Stimulated activated effector memory CD8-positive, alpha-beta T cell treated with anti-CD3 and anti-CD28 coated beads, Interleukin-12 subunit alpha, Interleukin-12 subunit beta, amount 100 ng/mL, for 72 hours (primary cell): ENCODE measurements around the gene DDX1.
"Not testable (repeated sequence)": the region's sequence is repeated elsewhere in the genome, so short reads cannot be mapped to it uniquely, and the experiment has no call there.

Experiments used
- ATAC-seq: fragments of 150-1000 bp; cut with Tn5 transposase; 2 replicates; pipeline ENCODE4 v1.10.0; 2021
- DNase-seq, 2 donors: peaks; one replicate each; pipeline ENCODE4 v3.0.0; 2021 to 2022; ENCODE audit warnings: low spot score in 2 of 2
- H3K27ac Mint-ChIP-seq: one replicate; pipeline ENCODE4 v1.8.0; 2022; ENCODE audit warnings: mild to moderate bottlenecking, mixed read lengths
- H3K36me3 Mint-ChIP-seq: one replicate; pipeline ENCODE4 v1.8.0; 2022; ENCODE audit warnings: mild to moderate bottlenecking, mixed read lengths
- H3K4me1 Mint-ChIP-seq: one replicate; pipeline ENCODE4 v1.8.0; 2022; ENCODE audit warnings: mixed read lengths
- H3K4me3 Mint-ChIP-seq: one replicate; pipeline ENCODE4 v1.8.0; 2022; ENCODE audit warnings: mild to moderate bottlenecking, mixed read lengths
- H3K9me3 Mint-ChIP-seq: one replicate; pipeline ENCODE4 v1.8.0; 2022; ENCODE audit warnings: mixed read lengths

The DDX1 gene

DNA sequence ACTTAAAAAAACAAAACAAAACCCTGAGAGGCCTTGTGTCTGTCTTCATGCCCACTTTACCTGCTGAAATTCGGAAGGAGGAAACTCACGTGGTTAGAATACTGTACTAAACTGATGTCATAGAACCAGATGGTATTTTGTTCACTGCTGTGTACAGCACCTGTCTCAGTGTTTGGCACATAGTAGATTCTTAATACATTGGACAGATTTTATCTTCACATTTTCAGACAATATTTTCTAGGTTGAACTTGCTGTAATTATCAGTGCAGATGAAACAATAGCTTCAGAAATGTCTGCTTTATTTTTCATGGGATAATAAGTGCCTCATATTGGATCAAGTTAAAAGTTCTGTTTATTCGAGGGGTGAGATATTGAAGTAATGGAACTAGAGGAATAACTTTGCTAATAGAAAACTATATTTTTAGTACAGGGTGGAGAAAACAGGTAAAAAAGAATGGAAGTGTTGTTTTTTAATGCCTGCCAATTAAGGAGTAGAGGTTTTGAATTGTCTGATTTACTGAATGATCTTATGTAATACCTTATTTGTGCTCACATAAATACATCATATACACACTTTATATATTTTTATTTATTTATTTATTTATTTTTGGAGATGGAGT lies 23.7 kb downstream of the DDX1 start:
- no peak overlapping the region for H3K4me3 Mint-ChIP-seq
- peak overlapping the region; percentile 33 for H3K27ac Mint-ChIP-seq
- peaks cover 75% of the 10 kb centered on the region for H3K36me3 Mint-ChIP-seq
- H3K4me1 Mint-ChIP-seq: peaks cover 5% of the 10 kb centered on the region
- ATAC-seq (no peak), DNase-seq (no peak)
- no peaks in the 10 kb centered on the region for H3K9me3 Mint-ChIP-seq

- Mint-ChIP-seq H3K27ac (no peak overlapping the region), H3K4me1 (peaks cover 5% of the 10 kb centered on the region), H3K4me3 (no peak overlapping the region), H3K36me3 (peaks cover 82% of the 10 kb centered on the region), H3K9me3 (no peaks in the 10 kb centered on the region)
- ATAC-seq: no peak
- DNase-seq: no peak
Measured at GRCh38 chr2:15616429-15616828, 24.8 kb downstream of the DDX1 start.

DNA sequence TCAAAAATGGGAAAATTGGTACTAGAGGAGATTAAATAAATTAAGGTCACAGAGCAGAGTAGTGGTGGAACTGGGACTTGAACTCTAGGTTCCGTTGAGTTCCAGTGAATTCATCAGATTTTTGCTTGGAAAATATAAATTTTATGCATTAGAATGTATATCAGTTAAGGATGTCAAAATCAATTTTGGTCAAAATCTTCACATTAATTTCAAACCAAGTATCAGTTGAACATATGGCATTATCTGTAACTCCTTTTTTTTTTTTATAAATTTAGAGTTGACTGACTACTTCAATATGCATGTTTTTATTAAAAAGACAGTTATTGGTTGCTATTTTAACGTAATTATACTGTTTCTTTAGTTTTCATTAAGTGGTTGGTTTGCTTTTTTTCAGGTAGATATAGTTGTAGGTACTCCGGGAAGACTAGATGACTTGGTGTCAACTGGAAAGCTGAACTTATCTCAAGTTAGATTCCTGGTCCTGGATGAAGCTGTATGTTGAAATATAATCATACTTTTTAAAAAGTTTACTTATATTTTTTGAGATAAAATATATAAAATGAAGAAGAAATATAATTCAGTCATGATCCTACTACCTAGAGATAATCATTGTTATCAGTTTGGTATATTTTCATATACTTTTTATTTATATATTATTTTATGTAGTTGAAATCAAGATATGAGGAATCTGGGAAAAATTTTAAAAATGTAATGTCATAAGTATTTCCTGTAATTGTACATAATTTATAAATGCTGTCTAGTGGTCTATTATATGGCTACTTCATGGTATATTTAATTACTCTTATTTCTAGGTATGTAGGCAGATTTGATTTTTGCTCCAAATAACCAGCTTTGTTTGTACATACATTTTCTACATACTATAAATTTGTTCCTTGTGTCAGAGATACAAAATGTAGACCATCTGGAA lies 25.4 kb downstream of the DDX1 start:
- DNase-seq (no peak), ATAC-seq (no peak)
- Mint-ChIP-seq H3K4me3 (no peak overlapping the region), H3K4me1 (peaks cover 5% of the 10 kb centered on the region), H3K36me3 (peaks cover 88% of the 10 kb centered on the region), H3K9me3 (no peaks in the 10 kb centered on the region), H3K27ac (no peak overlapping the region)

- Mint-ChIP-seq H3K36me3 (peaks cover 95% of the 10 kb centered on the region), H3K9me3 (no peaks in the 10 kb centered on the region)
- ATAC-seq: no peak
Measured at GRCh38 chr2:15617778-15618448, 26.2 kb downstream of the DDX1 start.

DNA sequence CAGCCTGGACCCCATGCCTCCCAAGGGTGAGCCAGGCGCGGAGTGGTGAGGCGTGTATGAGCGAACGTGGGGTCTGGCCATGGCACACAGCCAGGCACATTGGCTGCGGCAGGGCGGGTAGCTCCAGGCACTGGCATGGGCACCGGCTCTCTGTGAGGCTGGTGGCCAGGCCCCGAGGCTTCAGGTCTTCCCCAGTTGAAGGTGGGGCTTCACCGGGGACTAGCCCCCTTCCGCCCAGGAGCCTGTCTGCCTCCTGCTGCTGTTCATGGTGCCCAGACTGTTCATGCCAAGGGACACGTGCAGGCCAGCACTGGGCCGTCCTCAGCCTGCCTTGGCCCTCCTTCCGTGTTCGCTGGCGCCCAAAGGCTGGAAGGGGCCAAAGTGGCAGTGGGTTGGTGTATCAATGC lies 26.8 kb downstream of the DDX1 start:
- DNase-seq (no peak), ATAC-seq (no peak)
- Mint-ChIP-seq H3K4me3 (no peak overlapping the region), H3K4me1 (peaks cover 3% of the 10 kb centered on the region), H3K36me3 (peaks cover 95% of the 10 kb centered on the region), H3K27ac (no peak overlapping the region), H3K9me3 (no peaks in the 10 kb centered on the region)

More at GRCh38 chr2:15617778-15618448, 26.2 kb downstream of the DDX1 start:
- Mint-ChIP-seq H3K4me1 (peaks cover 5% of the 10 kb centered on the region), H3K27ac (no peak overlapping the region), H3K4me3 (no peak overlapping the region)
- DNase-seq: no peak

GRCh38 chr2:15619076-15619475 lies 27.4 kb downstream of the DDX1 start:
- Mint-ChIP-seq H3K9me3 (peaks cover 4% of the 10 kb centered on the region), H3K4me3 (no peak overlapping the region), H3K4me1 (no peaks in the 10 kb centered on the region), H3K27ac (no peak overlapping the region), H3K36me3 (peaks cover 95% of the 10 kb centered on the region)
- ATAC-seq (no peak), DNase-seq (no peak)

GRCh38 chr2:15619510-15619909 lies 27.8 kb downstream of the DDX1 start:
- Mint-ChIP-seq H3K36me3 (peaks cover 95% of the 10 kb centered on the region), H3K27ac (no peak overlapping the region), H3K4me3 (no peak overlapping the region), H3K4me1 (no peaks in the 10 kb centered on the region), H3K9me3 (peaks cover 4% of the 10 kb centered on the region)
- no peak for ATAC-seq
- DNase-seq: no peak

GRCh38 chr2:15619938-15620337 lies 28.3 kb downstream of the DDX1 start:
- ATAC-seq: no peak

GRCh38 chr2:15620340-15620739 lies 28.7 kb downstream of the DDX1 start:
- no peaks in the 10 kb centered on the region for H3K4me1 Mint-ChIP-seq
- no peak overlapping the region for H3K4me3 Mint-ChIP-seq
- DNase-seq: no peak
- no peak overlapping the region for H3K27ac Mint-ChIP-seq
- peaks cover 95% of the 10 kb centered on the region for H3K36me3 Mint-ChIP-seq
- H3K9me3 Mint-ChIP-seq: peaks cover 4% of the 10 kb centered on the region
- no peak for ATAC-seq

More at GRCh38 chr2:15619938-15620337, 28.3 kb downstream of the DDX1 start:
- Mint-ChIP-seq H3K4me1 (no peaks in the 10 kb centered on the region), H3K4me3 (no peak overlapping the region), H3K27ac (no peak overlapping the region), H3K36me3 (peaks cover 95% of the 10 kb centered on the region), H3K9me3 (peaks cover 4% of the 10 kb centered on the region)
- no peak for DNase-seq

DNA sequence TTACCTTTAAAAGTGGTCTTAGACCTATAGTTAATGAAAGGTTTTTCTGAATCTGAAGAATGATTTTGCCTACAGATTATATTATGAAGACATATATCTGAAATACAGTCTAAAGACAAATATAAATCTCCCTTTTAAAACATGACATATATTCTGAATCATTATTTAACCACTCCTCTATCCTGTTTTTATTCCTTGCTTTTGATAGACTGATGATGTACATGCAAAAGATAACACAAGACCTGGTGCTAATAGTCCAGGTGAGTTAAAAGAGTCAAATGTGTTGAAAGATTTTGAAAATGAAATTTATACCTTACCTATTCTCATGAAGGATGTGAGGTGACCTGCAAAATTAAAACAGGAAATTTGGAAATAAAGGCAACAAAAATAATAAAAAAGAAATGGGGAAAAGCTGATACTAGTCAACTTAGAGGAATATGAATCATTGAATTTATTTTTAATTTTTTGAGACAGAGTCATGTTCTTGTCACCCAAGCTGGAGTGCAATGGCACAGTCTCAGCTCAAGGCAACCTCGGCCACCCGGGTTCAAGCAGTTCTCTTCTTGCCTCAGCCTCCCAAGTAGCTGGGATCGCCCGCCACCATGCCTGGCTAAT lies 29.3 kb downstream of the DDX1 start:
- Mint-ChIP-seq H3K4me1 (no peaks in the 10 kb centered on the region), H3K27ac (no peak overlapping the region), H3K36me3 (peaks cover 95% of the 10 kb centered on the region), H3K9me3 (peaks cover 4% of the 10 kb centered on the region), H3K4me3 (no peak overlapping the region)
- DNase-seq (no peak), ATAC-seq (no peak)

- DNase-seq, H3K4me1 Mint-ChIP-seq, ATAC-seq, H3K9me3 Mint-ChIP-seq, H3K4me3 Mint-ChIP-seq, H3K27ac Mint-ChIP-seq: not testable (repeated sequence)
- H3K36me3 Mint-ChIP-seq: peaks cover 95% of the 10 kb centered on the region
Measured at GRCh38 chr2:15621472-15621870, 29.8 kb downstream of the DDX1 start.

- H3K27ac Mint-ChIP-seq: no peak overlapping the region
- no peak overlapping the region for H3K4me3 Mint-ChIP-seq
- H3K9me3 Mint-ChIP-seq: peaks cover 4% of the 10 kb centered on the region
- H3K36me3 Mint-ChIP-seq: peaks cover 95% of the 10 kb centered on the region
- DNase-seq: no peak
- no peak for ATAC-seq
- H3K4me1 Mint-ChIP-seq: no peaks in the 10 kb centered on the region
Measured at GRCh38 chr2:15622214-15622613, 30.5 kb downstream of the DDX1 start.

GRCh38 chr2:15622614-15623480 lies 31.2 kb downstream of the DDX1 start:
- Mint-ChIP-seq H3K36me3 (peaks cover 95% of the 10 kb centered on the region), H3K9me3 (peaks cover 4% of the 10 kb centered on the region), H3K27ac (no peak overlapping the region), H3K4me1 (no peaks in the 10 kb centered on the region), H3K4me3 (no peak overlapping the region)
- no peak for DNase-seq
- ATAC-seq: no peak

DNA sequence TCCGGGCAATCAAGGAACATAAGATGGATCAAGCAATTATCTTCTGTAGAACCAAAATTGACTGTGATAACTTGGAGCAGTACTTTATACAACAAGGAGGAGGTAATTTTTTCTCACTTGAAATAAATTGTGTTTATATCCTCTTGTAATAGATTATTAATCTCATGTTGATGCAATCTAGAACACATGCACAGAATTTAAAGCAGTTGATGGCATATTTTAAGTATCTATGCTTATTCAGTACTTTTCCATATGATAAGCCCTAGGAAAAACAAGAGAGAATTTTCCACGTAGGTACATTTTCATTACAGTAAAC lies 31.8 kb downstream of the DDX1 start:
- Mint-ChIP-seq H3K27ac (no peak overlapping the region), H3K36me3 (peaks cover 95% of the 10 kb centered on the region), H3K4me1 (no peaks in the 10 kb centered on the region), H3K9me3 (peaks cover 4% of the 10 kb centered on the region), H3K4me3 (no peak overlapping the region)
- ATAC-seq (no peak), DNase-seq (no peak)
